SK-N-MC (cell line): Measurements from ENCODE around the gene TTC38.

ENCODE experiments used
- EZH2 ChIP-seq: fragments of 200-600 bp; sonication (generic); IDR thresholded peaks from one replicate; pipeline ENCODE4 v1.6.1; 2017; ENCODE audit warnings: antibody characterized with exemption
- POLR2AphosphoS5 ChIP-seq: IDR thresholded peaks from 2 replicates; pipeline ENCODE4 v1.6.1; 2012; ENCODE audit warnings: mild to moderate bottlenecking, low read depth, low read length, borderline replicate concordance

DNA sequence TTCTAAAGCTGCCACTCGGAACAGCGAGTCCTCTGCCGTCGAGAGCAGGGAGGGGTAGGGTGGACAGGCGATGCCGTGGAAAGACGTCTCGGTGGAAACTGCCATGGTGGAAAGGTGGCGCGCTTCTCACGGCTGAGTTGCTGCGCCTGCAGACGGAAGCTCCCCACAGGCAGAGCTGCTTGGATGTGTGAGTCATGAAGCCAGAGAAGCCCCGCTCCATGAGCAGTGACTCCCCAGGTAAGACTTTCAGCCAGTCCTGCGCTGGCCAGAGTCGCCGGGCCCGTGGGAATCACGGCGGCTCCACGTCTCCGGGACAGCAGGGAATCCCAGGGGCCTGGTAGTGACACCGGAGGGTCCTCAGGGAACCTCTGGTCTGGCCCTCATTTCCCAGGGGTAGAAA is 63.7 kb downstream of the TTC38 start:
- TF ChIP-seq POLR2AphosphoS5 (no peak), EZH2 (no peak)
